Thyroid gland (tissue), 4 donors: ENCODE data around the gene LRPPRC.

Source experiments
- POLR2A ChIP-seq, 2 donors: fragments of 450-650 bp; IDR thresholded peaks; one replicate each; pipeline ENCODE4 v1.6.1; 2017; ENCODE audit warnings: antibody characterized with exemption in 2 of 2, mild to moderate bottlenecking in 2 of 2, moderate library complexity in 1 of 2
- TF ChIP-seq, protein P1 (sequence below), 6 experiments: fragments of 200-600 bp in 3 of 6; fragments of 450-650 bp in 3 of 6; sonication (generic) in 3 of 6; IDR thresholded peaks; one replicate each; pipeline ENCODE4 v1.5.1; 2016 to 2019; ENCODE audit warnings: antibody characterized with exemption in 6 of 6, mild to moderate bottlenecking in 2 of 6, inconsistent platforms in 1 of 6, moderate library complexity in 1 of 6

- TF ChIP-seq, protein P1, sequence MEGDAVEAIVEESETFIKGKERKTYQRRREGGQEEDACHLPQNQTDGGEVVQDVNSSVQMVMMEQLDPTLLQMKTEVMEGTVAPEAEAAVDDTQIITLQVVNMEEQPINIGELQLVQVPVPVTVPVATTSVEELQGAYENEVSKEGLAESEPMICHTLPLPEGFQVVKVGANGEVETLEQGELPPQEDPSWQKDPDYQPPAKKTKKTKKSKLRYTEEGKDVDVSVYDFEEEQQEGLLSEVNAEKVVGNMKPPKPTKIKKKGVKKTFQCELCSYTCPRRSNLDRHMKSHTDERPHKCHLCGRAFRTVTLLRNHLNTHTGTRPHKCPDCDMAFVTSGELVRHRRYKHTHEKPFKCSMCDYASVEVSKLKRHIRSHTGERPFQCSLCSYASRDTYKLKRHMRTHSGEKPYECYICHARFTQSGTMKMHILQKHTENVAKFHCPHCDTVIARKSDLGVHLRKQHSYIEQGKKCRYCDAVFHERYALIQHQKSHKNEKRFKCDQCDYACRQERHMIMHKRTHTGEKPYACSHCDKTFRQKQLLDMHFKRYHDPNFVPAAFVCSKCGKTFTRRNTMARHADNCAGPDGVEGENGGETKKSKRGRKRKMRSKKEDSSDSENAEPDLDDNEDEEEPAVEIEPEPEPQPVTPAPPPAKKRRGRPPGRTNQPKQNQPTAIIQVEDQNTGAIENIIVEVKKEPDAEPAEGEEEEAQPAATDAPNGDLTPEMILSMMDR (IDR thresholded peaks at IDR 0.05), result no peak
- no peak for TF ChIP-seq POLR2A (IDR thresholded peaks at IDR 0.05)
These were observed 104.9 kb downstream of the LRPPRC start for GRCh38 chr2:43890855-43891254.
